ENCODE results near the gene KIF3B.
"Not testable (repeated sequence)": the region's sequence is repeated elsewhere in the genome, so short reads cannot be mapped to it uniquely, and the experiment has no call there.

Gene KIF3B

DNA sequence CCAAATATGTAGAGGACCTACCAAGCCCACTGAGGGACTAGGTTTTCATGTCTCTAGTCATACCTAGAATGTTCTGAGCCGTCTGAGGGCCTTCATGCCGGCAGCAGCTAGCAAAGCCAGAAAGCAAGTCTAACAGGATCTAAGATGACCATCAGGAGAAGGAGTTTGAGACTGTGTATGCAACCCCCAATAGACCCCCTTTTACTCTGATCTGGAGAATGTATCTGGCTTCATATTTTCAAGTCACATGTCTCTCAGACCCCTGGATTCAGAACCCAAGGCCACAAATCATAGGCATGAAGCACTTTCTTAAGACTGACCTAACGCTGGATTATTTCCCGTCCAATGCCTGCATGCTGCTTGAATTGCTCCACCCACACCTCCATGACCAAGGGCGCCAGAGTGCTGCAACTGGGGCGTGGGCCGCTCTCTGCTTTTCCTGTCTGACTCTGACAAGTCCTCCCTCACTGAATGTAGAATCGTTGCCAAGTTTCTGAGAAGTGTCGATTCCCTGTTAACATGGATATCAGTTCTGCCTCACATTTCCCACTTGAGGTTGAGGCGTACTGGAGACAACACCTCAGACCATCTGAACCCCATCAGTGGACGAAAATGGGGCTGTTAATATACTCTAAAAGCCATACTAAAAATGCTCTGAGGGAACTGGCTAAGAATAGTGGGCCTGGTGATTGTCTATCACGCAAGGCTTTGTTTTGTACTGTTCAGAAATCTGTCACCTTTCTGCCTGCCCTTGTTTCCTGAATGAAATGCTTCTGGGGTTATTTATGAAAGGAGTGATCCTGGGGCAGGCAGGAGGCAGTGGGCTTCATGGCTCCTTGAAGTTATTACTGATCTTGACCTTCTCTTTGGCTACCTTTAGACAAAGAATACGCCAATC lies 56.8 kb downstream of the KIF3B start:
- Histone ChIP-seq H3K27me3 (ENCODE audit: control insufficient read depth, insufficient read depth, low read length) (no peaks in the 10 kb centered on the region), H3K4me1 (ENCODE audit: control insufficient read depth, insufficient read depth, low read length) (peaks cover 4% of the 10 kb centered on the region; the same call in 1 of the 2 replicates), H3K36me3 (ENCODE audit: control insufficient read depth, insufficient read depth, low read length) (peaks cover 27% of the 10 kb centered on the region), H3K9me3 (ENCODE audit: control insufficient read depth, insufficient read depth, low read depth, low read length) (no peaks in the 10 kb centered on the region), H3K4me3 (ENCODE audit: low read depth, low read length) (no peak overlapping the region), H3K27ac (ENCODE audit: low read depth, low read length) (no peak overlapping the region), H3K9ac (ENCODE audit: low read length) (no peak overlapping the region)

DNA sequence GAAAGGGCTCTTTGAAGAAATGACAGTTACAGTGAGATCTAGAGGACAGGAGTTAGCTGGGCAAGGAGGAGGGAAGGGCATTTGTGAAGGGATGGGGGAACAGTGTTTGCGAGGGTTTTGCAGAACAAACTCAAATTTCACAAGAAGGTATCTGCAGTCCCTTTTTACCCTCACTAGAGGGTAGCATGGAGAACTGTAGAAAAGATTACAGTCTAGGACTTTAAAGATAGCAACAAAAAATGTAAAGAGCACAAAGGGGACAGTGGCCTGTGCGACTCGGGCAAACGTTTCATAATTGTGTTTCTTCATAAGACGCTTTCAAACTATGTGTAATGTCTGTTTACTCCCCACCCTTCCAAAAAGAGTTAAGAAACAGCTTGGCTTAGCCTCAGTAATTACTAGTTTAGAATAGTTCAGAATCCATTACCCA lies 59.5 kb downstream of the KIF3B start:
- Histone ChIP-seq H3K36me3 (ENCODE audit: control insufficient read depth, insufficient read depth, low read length) (peaks cover 8% of the 10 kb centered on the region), H3K9me3 (ENCODE audit: control insufficient read depth, insufficient read depth, low read depth, low read length) (no peaks in the 10 kb centered on the region), H3K4me1 (ENCODE audit: control insufficient read depth, insufficient read depth, low read length) (peaks cover 4% of the 10 kb centered on the region; the same call in 1 of the 2 replicates), H3K27ac (ENCODE audit: low read depth, low read length) (no peak overlapping the region), H3K27me3 (ENCODE audit: control insufficient read depth, insufficient read depth, low read length) (no peaks in the 10 kb centered on the region), H3K4me3 (ENCODE audit: low read depth, low read length) (no peak overlapping the region), H3K9ac (ENCODE audit: low read length) (no peak overlapping the region)

DNA sequence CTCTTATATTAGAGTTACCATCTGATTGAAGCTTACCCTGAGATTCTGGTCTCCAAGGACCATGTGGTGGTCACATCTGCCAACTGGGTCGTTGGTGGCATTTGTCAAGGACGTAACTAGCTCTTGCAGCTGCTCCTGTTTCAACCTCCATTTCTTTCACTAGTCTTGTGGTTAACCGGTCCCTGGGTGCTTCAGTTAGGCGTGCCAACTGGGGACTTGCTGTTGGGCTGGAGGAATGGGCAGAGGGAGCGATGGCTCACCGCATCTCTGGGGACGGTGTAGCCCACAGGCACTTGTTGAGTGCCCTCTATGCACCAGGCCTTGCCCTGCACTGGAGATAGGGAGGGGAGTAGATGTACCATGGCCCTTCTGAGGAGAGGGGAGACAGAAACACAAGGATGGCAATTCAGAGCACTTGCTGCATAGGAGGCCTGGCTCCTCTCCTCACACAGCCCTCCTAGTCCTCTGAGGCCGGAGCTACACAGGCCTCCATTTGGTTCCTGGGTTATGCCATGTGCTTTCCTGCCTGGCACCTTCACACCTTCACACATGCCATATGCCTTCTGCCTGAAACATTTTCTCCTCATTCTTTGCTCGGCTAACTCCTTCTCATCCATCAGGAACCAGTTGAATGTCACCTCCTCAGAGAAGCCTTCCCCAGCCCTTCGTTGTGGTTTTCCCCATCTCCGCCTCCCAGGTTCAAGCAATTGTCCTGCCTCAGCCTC lies 60.6 kb downstream of the KIF3B start:
- H3K9ac ChIP-seq (ENCODE audit: low read length): no peak overlapping the region
- H3K27ac ChIP-seq (ENCODE audit: low read depth, low read length): no peak overlapping the region
- no peaks in the 10 kb centered on the region for H3K36me3 ChIP-seq (ENCODE audit: control insufficient read depth, insufficient read depth, low read length)
- H3K4me1 ChIP-seq (ENCODE audit: control insufficient read depth, insufficient read depth, low read length): peaks cover 4% of the 10 kb centered on the region; the same call in 1 of the 2 replicates
- no peak overlapping the region for H3K4me3 ChIP-seq (ENCODE audit: low read depth, low read length)
- H3K27me3 ChIP-seq (ENCODE audit: control insufficient read depth, insufficient read depth, low read length): no peaks in the 10 kb centered on the region
- no peaks in the 10 kb centered on the region for H3K9me3 ChIP-seq (ENCODE audit: control insufficient read depth, insufficient read depth, low read depth, low read length)

DNA sequence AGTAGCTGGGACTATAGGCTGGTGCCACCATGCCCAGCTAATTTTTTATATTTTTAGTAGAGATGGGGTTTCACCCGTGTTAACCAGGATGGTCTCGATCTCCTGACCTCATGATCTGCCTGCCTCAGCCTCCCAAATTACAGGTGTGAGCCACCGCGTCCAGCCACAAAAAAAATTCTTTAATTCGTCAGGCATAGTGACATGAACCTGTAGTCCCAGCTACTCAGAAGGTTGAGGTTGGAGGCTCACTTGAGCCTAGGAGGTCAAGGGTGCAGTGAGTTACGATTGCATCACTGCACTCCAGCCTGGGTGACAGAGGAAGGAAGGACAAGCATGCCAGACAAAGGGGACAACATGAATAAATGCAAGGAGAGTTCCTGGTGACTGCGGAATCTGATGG lies 61.2 kb downstream of the KIF3B start:
- Histone ChIP-seq H3K9me3 (ENCODE audit: control insufficient read depth, insufficient read depth, low read depth, low read length) (no peaks in the 10 kb centered on the region), H3K4me1 (ENCODE audit: control insufficient read depth, insufficient read depth, low read length) (peaks cover 4% of the 10 kb centered on the region; the same call in 1 of the 2 replicates), H3K36me3 (ENCODE audit: control insufficient read depth, insufficient read depth, low read length) (no peaks in the 10 kb centered on the region), H3K27me3 (ENCODE audit: control insufficient read depth, insufficient read depth, low read length) (no peaks in the 10 kb centered on the region), H3K4me3 (ENCODE audit: low read depth, low read length) (no peak overlapping the region), H3K9ac (ENCODE audit: low read length) (no peak overlapping the region), H3K27ac (ENCODE audit: low read depth, low read length) (no peak overlapping the region)

DNA sequence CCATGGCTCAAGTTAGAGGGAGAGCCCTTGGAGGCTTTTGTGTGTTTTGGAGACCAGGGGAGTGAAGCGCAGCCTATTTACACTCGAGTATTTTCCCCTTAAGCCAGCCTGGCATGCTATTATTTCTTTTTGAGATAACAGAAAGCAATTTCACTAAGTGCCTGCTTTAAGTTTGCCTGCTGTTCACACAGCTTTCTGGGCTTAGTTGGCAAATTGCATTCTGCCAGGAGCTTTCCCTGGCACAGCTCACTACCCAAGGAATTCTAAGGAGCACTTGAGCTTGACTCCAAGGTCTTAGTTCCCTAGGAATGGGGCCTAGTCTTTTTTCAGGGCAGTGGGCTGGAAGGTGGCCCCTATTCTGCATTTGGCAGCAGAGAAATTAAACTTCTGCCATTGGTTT lies 61.7 kb downstream of the KIF3B start:
- Histone ChIP-seq H3K27ac (ENCODE audit: low read depth, low read length) (no peak overlapping the region), H3K9ac (ENCODE audit: low read length) (no peak overlapping the region), H3K4me3 (ENCODE audit: low read depth, low read length) (no peak overlapping the region), H3K27me3 (ENCODE audit: control insufficient read depth, insufficient read depth, low read length) (no peaks in the 10 kb centered on the region), H3K4me1 (ENCODE audit: control insufficient read depth, insufficient read depth, low read length) (peaks cover 4% of the 10 kb centered on the region; the same call in 1 of the 2 replicates), H3K9me3 (ENCODE audit: control insufficient read depth, insufficient read depth, low read depth, low read length) (no peaks in the 10 kb centered on the region), H3K36me3 (ENCODE audit: control insufficient read depth, insufficient read depth, low read length) (no peaks in the 10 kb centered on the region)

DNA sequence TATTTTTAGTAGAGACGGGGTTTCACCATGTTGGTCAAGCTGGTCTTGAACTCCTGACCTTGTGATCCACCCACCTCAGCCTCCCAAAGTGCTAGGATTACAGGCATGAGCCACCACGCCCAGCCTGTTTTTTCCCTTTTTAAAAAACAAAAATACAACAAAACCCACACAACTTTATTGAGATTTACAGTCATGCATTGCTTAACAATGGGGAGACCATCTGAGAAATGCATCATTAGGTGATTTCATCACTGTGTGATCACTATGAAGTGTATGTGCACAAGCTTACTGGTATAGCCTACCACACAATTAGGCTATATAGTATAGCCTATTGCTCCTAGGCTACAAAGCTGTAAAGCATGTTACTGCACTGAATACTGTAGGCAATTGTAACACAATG lies 63.6 kb downstream of the KIF3B start:
- H3K4me3 ChIP-seq (ENCODE audit: low read depth, low read length); H3K9ac ChIP-seq (ENCODE audit: low read length); H3K27me3 ChIP-seq (ENCODE audit: control insufficient read depth, insufficient read depth, low read length); H3K27ac ChIP-seq (ENCODE audit: low read depth, low read length); H3K9me3 ChIP-seq (ENCODE audit: control insufficient read depth, insufficient read depth, low read depth, low read length); H3K36me3 ChIP-seq (ENCODE audit: control insufficient read depth, insufficient read depth, low read length): not testable (repeated sequence)
- peaks cover 12% of the 10 kb centered on the region for H3K4me1 ChIP-seq (ENCODE audit: control insufficient read depth, insufficient read depth, low read length)

DNA sequence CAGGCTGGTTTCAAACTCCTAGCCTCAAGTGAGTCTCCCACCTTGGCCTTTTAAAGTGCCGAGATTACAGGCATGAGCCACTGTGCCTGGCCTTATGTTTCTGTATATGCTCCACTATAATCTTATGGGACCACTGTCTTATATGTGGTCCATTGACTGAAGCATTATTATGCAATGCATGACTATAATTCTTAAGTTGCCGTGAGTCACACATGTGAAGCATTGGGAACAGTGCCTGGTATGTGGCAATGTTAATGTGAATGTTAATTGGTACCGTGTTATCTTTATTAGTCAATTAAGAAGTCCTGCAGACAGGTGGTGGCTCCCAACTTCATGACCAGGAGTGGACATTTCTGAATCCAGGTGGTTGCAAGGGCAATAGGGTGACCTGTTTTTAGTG lies 66.0 kb downstream of the KIF3B start:
- H3K4me3 ChIP-seq (ENCODE audit: low read depth, low read length): no peak overlapping the region
- H3K9ac ChIP-seq (ENCODE audit: low read length): no peak overlapping the region
- no peaks in the 10 kb centered on the region for H3K9me3 ChIP-seq (ENCODE audit: control insufficient read depth, insufficient read depth, low read depth, low read length)
- H3K27me3 ChIP-seq (ENCODE audit: control insufficient read depth, insufficient read depth, low read length): no peaks in the 10 kb centered on the region
- peaks cover 12% of the 10 kb centered on the region for H3K4me1 ChIP-seq (ENCODE audit: control insufficient read depth, insufficient read depth, low read length)
- H3K27ac ChIP-seq (ENCODE audit: low read depth, low read length): no peak overlapping the region
- H3K36me3 ChIP-seq (ENCODE audit: control insufficient read depth, insufficient read depth, low read length): no peaks in the 10 kb centered on the region

DNA sequence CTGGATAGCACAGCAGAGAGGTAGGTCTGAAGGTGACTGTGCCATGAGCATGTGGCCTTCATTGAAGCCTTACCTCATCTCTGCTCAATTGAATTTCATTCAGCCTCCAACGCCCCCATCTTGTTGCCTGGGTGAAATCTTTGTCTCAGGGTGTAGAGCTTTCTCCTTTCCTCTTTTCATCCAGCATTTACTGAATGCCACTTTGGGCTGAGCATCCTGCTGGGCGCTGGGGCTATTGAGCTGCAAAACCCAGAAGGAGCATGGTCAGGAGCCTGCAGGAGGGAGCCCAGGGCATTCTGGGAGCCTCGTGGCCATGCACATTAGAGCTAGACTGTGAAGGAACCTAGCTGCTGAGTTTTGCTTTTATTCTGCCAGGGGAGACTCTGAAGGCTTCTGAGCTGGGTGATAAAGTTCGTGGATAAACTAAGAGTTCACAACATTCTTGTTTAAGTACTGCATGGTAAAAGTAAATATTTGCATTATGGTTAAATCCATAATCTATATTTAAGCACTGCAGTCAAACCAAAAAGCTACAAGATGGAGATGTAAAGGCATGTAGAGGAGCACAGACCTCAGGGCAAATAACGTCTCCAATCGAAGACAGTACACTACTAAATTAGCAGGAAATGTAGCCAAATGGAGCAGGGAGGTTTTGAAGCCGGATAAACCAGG lies 67.5 kb downstream of the KIF3B start:
- Histone ChIP-seq H3K27ac (ENCODE audit: low read depth, low read length) (no peak overlapping the region), H3K9ac (ENCODE audit: low read length) (no peak overlapping the region), H3K4me3 (ENCODE audit: low read depth, low read length) (no peak overlapping the region), H3K36me3 (ENCODE audit: control insufficient read depth, insufficient read depth, low read length) (no peaks in the 10 kb centered on the region), H3K4me1 (ENCODE audit: control insufficient read depth, insufficient read depth, low read length) (peaks cover 8% of the 10 kb centered on the region), H3K27me3 (ENCODE audit: control insufficient read depth, insufficient read depth, low read length) (no peaks in the 10 kb centered on the region), H3K9me3 (ENCODE audit: control insufficient read depth, insufficient read depth, low read depth, low read length) (no peaks in the 10 kb centered on the region)

DNA sequence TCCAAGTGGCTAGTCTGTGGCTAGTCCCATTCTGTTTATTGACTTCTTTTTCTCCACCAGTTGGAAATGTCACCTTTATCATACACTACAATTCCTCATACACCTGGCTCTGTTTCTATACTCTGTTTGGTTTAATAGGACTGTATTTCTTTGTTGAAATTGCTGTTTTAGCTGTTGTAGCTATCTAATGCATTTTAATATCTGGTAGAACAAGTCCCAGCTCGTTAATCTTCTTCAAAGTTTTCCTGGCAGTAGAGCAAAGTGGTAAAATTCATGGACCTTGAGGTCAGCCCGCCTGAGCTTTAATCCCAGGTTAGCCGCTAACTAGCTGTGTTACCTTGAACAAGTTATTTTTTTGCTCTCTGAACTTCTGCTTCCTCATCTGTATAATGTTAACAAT lies 70.8 kb downstream of the KIF3B start:
- Histone ChIP-seq H3K9ac (ENCODE audit: low read length) (no peak overlapping the region), H3K27ac (ENCODE audit: low read depth, low read length) (no peak overlapping the region), H3K36me3 (ENCODE audit: control insufficient read depth, insufficient read depth, low read length) (no peaks in the 10 kb centered on the region), H3K4me3 (ENCODE audit: low read depth, low read length) (no peak overlapping the region), H3K9me3 (ENCODE audit: control insufficient read depth, insufficient read depth, low read depth, low read length) (no peaks in the 10 kb centered on the region), H3K4me1 (ENCODE audit: control insufficient read depth, insufficient read depth, low read length) (peaks cover 8% of the 10 kb centered on the region), H3K27me3 (ENCODE audit: control insufficient read depth, insufficient read depth, low read length) (peaks cover 3% of the 10 kb centered on the region; the same call in 1 of the 2 replicates)

DNA sequence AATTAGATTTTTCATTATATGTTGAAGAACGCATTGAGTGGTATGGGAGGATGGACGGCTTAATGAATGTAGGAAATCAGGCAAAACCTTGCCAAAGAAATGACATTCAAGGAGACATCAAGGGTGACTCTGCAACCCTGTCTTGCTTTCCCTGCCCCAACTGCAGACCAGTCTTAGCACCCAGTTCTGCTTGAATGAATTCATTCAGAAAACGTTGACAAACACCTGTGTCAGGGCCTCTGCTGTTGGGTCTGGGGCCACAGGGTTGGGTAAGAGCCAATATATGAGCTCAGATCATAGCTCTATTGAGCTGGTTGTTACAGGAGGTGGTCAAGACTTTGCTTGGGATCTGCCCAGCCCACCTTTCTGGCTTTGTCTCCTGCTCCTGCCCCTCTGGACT lies 73.0 kb downstream of the KIF3B start:
- Histone ChIP-seq H3K4me3 (ENCODE audit: low read depth, low read length) (no peak overlapping the region), H3K9me3 (ENCODE audit: control insufficient read depth, insufficient read depth, low read depth, low read length) (no peaks in the 10 kb centered on the region), H3K36me3 (ENCODE audit: control insufficient read depth, insufficient read depth, low read length) (no peaks in the 10 kb centered on the region), H3K27me3 (ENCODE audit: control insufficient read depth, insufficient read depth, low read length) (peaks cover 6% of the 10 kb centered on the region; the same call in 1 of the 2 replicates), H3K27ac (ENCODE audit: low read depth, low read length) (no peak overlapping the region), H3K9ac (ENCODE audit: low read length) (no peak overlapping the region), H3K4me1 (ENCODE audit: control insufficient read depth, insufficient read depth, low read length) (no peaks in the 10 kb centered on the region)
